Neural cell (in vitro differentiated cells): Measurements from ENCODE around the gene RIN3.

Source experiments
- CTCF ChIP-seq: fragments of 450-650 bp; IDR thresholded peaks from 2 replicates; pipeline ENCODE4 v1.5.1; 2014; ENCODE audit warnings: antibody characterized with exemption, mild to moderate bottlenecking, moderate library complexity; ENCODE audit not compliant: poor library complexity, severe bottlenecking
- EP300 ChIP-seq: fragments of 450-650 bp; conservative IDR thresholded peaks from 2 replicates; pipeline ENCODE4 v1.6.1; 2014; ENCODE audit warnings: antibody characterized with exemption, mild to moderate bottlenecking, moderate library complexity; ENCODE audit not compliant: poor library complexity, severe bottlenecking
- EZH2 ChIP-seq: fragments of 200-600, 300-800 bp; shearing (Covaris generic), sonication (generic); IDR thresholded peaks from 2 replicates; pipeline ENCODE4 v1.6.1; 2014; ENCODE audit warnings: antibody characterized with exemption, low read length, borderline replicate concordance, mild to moderate bottlenecking; ENCODE audit not compliant: insufficient read depth, poor library complexity, severe bottlenecking
- POLR2AphosphoS5 ChIP-seq: IDR thresholded peaks from 2 replicates; pipeline ENCODE4 v1.6.1; 2012
- RAD21 ChIP-seq: fragments of 450-650 bp; conservative IDR thresholded peaks from 2 replicates; pipeline ENCODE4 v1.6.1; 2014; ENCODE audit warnings: antibody characterized with exemption, mild to moderate bottlenecking, moderate library complexity
- REST ChIP-seq: IDR thresholded peaks from 2 replicates; pipeline ENCODE4 v1.6.1; 2012; ENCODE audit warnings: borderline replicate concordance
- SMC3 ChIP-seq: fragments of 450-650 bp; conservative IDR thresholded peaks from 2 replicates; pipeline ENCODE4 v1.6.1; 2014; ENCODE audit warnings: antibody characterized with exemption, mild to moderate bottlenecking, moderate library complexity; ENCODE audit not compliant: poor library complexity
- TAF1 ChIP-seq: IDR thresholded peaks from 2 replicates; pipeline ENCODE4 v1.6.1; 2012; ENCODE audit warnings: low read depth

GRCh38 chr14:92590176-92590575 is 76.6 kb downstream of the RIN3 start:
- TF ChIP-seq CTCF = no peak
- no peak for TF ChIP-seq POLR2AphosphoS5
- no peak for TF ChIP-seq EZH2
- no peak for TF ChIP-seq REST
- TF ChIP-seq TAF1 = no peak
- no peak for TF ChIP-seq EP300
- no peak for TF ChIP-seq SMC3
- TF ChIP-seq RAD21 = no peak
